ENCODE results near the gene PCDH9.

DNA sequence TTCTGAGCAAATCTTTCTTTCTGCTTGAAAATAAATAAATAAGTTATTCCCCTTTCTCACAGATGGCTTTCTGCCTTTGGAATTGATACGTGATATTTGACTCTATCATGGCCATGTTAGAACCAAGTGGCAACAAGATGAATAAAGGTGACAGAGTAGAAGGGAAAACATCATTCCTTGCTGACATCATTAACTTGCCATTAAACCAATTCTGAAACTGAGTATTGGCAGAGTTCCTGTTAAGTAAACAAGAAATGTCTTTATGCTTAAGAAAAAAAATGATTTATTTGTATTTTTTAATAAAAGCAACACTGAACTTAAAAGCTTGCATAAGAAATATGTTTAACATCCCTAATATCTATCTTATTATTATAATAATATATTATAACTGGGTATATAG, 828.1 kb downstream of the PCDH9 start:
- TF ChIP-seq, protein P1, sequence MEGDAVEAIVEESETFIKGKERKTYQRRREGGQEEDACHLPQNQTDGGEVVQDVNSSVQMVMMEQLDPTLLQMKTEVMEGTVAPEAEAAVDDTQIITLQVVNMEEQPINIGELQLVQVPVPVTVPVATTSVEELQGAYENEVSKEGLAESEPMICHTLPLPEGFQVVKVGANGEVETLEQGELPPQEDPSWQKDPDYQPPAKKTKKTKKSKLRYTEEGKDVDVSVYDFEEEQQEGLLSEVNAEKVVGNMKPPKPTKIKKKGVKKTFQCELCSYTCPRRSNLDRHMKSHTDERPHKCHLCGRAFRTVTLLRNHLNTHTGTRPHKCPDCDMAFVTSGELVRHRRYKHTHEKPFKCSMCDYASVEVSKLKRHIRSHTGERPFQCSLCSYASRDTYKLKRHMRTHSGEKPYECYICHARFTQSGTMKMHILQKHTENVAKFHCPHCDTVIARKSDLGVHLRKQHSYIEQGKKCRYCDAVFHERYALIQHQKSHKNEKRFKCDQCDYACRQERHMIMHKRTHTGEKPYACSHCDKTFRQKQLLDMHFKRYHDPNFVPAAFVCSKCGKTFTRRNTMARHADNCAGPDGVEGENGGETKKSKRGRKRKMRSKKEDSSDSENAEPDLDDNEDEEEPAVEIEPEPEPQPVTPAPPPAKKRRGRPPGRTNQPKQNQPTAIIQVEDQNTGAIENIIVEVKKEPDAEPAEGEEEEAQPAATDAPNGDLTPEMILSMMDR (IDR thresholded peaks at IDR 0.05): no peak
- no peak for TF ChIP-seq POLR2A (IDR thresholded peaks at IDR 0.05)

All from heart left ventricle (tissue), 13 donors.